Vagina (tissue), 2 donors: ENCODE measurements around the gene DHFR.

Source experiments
- CTCF ChIP-seq, 3 experiments: fragments of 450-650 bp in 2 of 3; fragments of 200-600 bp in 1 of 3; sonication (generic) in 1 of 3; IDR thresholded peaks; one replicate each; pipeline ENCODE4 v1.5.1; 2017 to 2019; ENCODE audit warnings: antibody characterized with exemption in 3 of 3, mild to moderate bottlenecking in 2 of 3, moderate library complexity in 2 of 3
- POLR2A ChIP-seq, 2 donors: fragments of 450-650 bp; IDR thresholded peaks; one replicate each; pipeline ENCODE4 v1.6.1; 2017; ENCODE audit warnings: antibody characterized with exemption in 2 of 2, mild to moderate bottlenecking in 2 of 2, moderate library complexity in 2 of 2
- POLR2AphosphoS5 ChIP-seq, 2 donors: sonication (generic); formaldehyde crosslinking; IDR thresholded peaks; one replicate each; pipeline ENCODE4 v1.9.0; 2017; ENCODE audit warnings: antibody characterized with exemption in 2 of 2, mild to moderate bottlenecking in 2 of 2, low read depth in 1 of 2; ENCODE audit not compliant: insufficient read depth in 1 of 2

GRCh38 chr5:80623999-80624398 lies 30.8 kb downstream of the DHFR start:
- TF ChIP-seq POLR2A (IDR thresholded peaks at IDR 0.05) (no peak), CTCF (IDR thresholded peaks at IDR 0.05) (no peak), POLR2AphosphoS5 (IDR thresholded peaks at IDR 0.05; ENCODE audit: insufficient read depth in 1 of 2, low read depth in 1 of 2) (no peak)
